B cell (primary cell): ENCODE data around the gene NBEA. TPM values are rescaled to one million over a fixed set of nuclear protein-coding genes. Genes with fewer than 3 reads are reported as not detected.

ENCODE experiments used
- polyA plus RNA-seq: library from polyadenylated mRNA; depleted of rRNA; stranded (reverse); fragments of >200 nt; gene quantifications from 2 replicates; pipeline ENCODE4 v1.2.3, GENCODE V29; 2012
- small RNA-seq: library from RNA; depleted of rRNA; stranded (forward); fragments of <200 nt; gene quantifications from one replicate; pipeline ENCODE3, GENCODE V24; 2012; ENCODE audit warnings: low replicate concordance, low read depth; ENCODE audit not compliant: insufficient read length
- total RNA-seq, 2 donors: library from RNA; stranded (reverse); fragments of 120-200 nt in 1 of 2; gene quantifications; 1 replicate in 1 of 2; 2 replicates in 1 of 2; pipeline versions ENCODE4 v1.2.3 to v1.2.4, GENCODE V29; 2013 to 2022

NBEA gene
- total and polyA plus RNA-seq, 2 donors (not counting 1 experiment from before 2014, with no cell fraction given): 1.5 to 10.7 TPM

Small RNA genes lying within 50 kb of the gene (small RNA-seq; reads per million reads assigned to genes)
- gene RF00017: not detected
